LNCaP clone FGC (cell line): ENCODE measurements around the gene MCOLN1.

Source experiments
- DNase-seq: peaks from one replicate; pipeline ENCODE4 v3.0.0-alpha.2; 2011; ENCODE audit warnings: low read depth
- H3K4me3 ChIP-seq: 2 replicates; pipeline ENCODE4 v1.5.1; 2011; ENCODE audit warnings: mild to moderate bottlenecking, low read depth, low read length, control low read depth
- TF ChIP-seq, protein P1 (sequence below): IDR thresholded peaks from 2 replicates; pipeline ENCODE4 v1.5.1; 2012; ENCODE audit warnings: mild to moderate bottlenecking; ENCODE audit not compliant: control insufficient read depth, insufficient read depth; ENCODE audit errors: extremely low read depth

MCOLN1 gene

DNA sequence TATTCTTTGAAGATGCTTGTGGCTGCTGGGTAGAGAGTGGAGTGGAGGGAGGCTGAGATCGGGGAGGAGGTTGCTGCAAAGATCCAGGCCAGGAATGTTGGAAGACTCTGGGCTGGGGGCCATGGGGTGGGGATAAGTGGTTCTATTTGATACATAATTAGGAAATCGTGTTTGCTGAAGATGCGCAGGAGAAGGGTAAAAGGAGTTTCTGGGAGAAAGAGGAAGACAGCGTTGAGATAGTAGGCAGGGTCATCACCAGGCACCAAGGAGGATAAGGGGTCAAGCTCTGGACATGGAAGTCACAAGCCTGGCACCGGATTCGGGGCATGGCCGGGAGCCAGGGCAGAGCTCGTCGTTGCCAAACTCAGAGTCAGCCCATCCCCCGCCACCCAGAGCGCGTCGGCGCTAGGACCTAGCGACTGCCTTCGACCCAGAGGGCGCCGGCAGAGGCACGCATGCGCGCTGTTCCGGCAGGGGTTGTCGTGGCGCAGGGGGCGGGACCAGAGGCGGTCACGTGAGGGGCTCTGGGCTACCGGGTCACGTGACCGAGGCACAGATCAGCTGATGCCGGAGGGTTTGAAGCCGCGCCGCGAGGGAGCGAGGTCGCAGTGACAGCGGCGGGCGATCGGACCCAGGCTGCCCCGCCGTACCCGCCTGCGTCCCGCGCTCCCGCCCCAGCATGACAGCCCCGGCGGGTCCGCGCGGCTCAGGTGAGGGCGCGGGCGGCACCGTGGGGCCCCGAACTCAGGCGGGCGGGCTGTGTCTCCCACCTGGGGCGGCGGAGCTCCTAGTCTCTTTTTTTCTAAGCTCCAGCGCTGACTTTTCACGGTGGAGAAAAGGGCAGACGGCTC lies at the start of gene MCOLN1:
Gene MCOLN1 (plus strand): TSS at position 553 of the 851 bp plus-strand sequence. CDS start 127 bp downstream, at position 680.
- peak within 1 kb of the TSS; percentile 87 for H3K4me3 ChIP-seq
- TF ChIP-seq, protein P1, sequence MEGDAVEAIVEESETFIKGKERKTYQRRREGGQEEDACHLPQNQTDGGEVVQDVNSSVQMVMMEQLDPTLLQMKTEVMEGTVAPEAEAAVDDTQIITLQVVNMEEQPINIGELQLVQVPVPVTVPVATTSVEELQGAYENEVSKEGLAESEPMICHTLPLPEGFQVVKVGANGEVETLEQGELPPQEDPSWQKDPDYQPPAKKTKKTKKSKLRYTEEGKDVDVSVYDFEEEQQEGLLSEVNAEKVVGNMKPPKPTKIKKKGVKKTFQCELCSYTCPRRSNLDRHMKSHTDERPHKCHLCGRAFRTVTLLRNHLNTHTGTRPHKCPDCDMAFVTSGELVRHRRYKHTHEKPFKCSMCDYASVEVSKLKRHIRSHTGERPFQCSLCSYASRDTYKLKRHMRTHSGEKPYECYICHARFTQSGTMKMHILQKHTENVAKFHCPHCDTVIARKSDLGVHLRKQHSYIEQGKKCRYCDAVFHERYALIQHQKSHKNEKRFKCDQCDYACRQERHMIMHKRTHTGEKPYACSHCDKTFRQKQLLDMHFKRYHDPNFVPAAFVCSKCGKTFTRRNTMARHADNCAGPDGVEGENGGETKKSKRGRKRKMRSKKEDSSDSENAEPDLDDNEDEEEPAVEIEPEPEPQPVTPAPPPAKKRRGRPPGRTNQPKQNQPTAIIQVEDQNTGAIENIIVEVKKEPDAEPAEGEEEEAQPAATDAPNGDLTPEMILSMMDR = no peak
- DNase-seq = peak; percentile 79

DNA sequence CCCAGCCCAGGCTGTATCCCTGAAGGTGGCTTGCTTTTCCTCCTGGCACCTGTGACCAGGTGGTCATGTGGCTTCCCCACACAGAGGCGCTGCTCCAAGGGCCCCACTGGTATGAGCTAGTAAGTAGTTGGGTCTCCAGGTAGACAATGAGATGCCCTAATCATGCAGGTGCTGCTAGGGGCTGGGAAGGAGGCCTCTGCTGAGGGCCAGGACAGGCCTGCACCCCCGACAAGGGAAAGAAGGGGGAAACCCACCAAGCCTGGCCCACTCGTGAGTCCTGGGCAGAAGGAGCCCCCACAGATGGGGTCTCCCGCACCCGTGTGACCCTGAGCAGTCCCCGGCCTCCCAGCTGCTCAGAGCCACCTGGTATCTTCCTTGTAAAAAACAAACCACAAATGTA lies 46.8 kb upstream of the MCOLN1 start:
- no peak for DNase-seq
- H3K4me3 ChIP-seq = no peak overlapping the region
- TF ChIP-seq, protein P1 = no peak

DNA sequence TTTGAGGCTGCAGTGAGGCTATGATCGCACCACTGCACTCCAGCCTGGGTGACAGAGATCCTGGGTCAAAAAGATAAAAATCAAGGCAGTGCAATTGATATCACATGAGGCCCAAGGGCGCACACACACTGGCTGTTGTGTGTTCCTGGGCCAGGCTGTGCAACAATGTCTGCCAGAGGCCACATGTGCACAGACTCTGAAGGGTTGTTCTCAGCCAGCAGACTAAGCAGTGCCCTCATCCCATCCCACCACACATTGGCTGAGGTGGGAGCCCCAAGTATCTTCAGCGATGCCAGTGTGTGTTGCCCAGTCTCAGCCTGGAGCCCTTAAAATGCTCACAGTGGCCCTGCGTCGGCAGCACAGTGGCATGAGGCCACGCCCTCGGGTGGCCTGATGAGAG lies 46.2 kb upstream of the MCOLN1 start:
- H3K4me3 ChIP-seq = no peak overlapping the region
- TF ChIP-seq, protein P1 = no peak
- no peak for DNase-seq

DNA sequence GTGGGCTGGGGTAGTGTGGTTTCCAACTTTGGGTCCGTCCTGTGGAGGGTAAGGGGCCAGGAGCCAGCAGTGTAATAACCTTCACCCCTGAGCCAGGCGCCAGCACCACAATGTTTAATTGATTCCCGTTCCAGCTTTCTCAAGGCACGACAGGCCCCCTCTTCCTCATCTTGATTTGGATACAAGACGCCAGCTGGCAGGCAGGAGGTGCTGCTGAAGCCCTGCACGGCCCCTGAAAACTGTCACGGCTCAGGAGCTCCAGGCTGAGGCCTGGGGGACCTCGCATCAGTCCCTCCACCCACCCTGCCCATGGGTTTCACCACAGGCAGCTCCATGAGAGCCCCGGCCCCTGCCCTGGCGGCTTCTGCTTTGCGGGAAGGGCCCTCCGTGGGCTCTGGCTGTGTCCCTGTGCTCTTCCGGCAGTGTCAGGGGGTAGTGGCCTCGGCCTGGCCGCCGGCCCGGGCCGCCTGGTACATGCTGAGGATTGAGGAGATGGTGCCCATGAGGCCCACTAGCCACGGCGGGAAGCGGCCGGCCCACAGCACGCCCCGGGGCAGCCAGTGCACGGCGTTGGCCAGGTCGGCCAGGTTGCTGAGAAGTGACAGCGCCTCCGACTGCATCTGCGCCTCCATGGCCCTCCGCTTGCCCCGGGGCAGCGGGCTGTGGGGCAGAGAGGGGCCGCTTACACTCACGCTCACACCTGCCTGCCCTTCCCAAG lies 45.5 kb upstream of the MCOLN1 start:
- H3K4me3 ChIP-seq = no peak overlapping the region
- no peak for DNase-seq
- TF ChIP-seq, protein P1 = no peak

DNA sequence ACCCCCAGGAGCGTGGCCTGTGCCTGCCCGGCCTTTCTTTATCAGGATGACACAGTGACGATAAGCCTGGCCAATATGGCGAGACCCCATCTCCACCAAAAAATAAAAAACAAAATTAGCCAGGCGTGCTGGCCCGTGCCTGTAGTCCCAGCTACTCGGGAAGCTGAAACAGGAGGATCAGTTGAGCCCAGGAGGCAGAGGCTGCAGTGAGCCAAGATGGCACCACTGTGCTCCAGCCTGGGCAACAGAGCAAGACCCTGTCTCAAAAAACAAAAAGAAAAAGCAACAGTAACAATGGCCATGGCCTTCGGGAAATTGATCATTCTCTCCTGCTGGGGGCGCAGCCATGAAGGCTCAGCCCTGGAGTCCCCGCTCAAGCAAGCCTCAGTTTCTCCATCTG lies 44.7 kb upstream of the MCOLN1 start:
- TF ChIP-seq, protein P1 = no peak
- no peak overlapping the region for H3K4me3 ChIP-seq

DNA sequence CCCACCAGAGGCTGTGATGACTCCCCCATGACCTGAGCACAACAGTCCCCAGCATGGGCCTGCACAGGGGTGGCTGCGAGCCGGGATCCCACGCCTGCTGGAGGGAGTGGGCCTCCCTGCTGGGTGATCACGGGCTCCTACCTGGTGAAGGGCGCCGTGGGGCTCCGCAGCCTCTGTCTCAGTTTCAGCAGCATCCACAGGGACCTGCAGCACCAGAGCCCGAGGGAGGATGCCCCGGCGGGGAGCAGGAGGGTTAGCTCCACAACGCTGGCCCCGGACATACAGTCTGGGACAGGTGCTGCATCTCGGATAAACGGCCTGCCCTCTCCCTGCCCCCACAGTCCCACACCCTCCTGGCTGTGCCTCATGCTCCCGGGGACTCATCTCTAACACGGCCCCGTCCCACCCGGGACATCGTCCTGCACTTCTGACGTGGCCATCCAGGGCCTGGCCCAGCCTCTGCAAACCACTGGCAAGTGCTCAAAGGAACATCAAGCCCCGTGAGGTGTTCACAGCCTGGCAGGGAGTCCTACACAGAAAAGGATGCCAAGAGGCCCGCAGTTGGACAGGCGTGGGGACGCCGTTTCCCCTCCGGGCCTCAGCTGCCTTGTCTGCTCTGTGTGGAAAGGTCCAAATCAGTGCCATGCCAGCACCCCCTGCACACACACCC lies 44.1 kb upstream of the MCOLN1 start:
- no peak for DNase-seq
- no peak overlapping the region for H3K4me3 ChIP-seq
- TF ChIP-seq, protein P1 = no peak

More for the DNA sequence above, 44.7 kb upstream of the MCOLN1 start:
- DNase-seq = no peak
